ENCODE data around the gene DICER1.

The DICER1 gene

GRCh38 chr14:95052016-95052585 lies 105.2 kb downstream of the DICER1 start:
- DNase-seq: no peak

GRCh38 chr14:95049952-95050351 lies 107.4 kb downstream of the DICER1 start:
- no peak for DNase-seq

- DNase-seq: no peak
These were observed 108.5 kb downstream of the DICER1 start for GRCh38 chr14:95048771-95049312.

GRCh38 chr14:95047754-95048153 lies 109.6 kb downstream of the DICER1 start:
- no peak for DNase-seq

GRCh38 chr14:95046711-95047681 lies 110.3 kb downstream of the DICER1 start:
- no peak for DNase-seq

- no peak for DNase-seq
These were observed 111.4 kb downstream of the DICER1 start for GRCh38 chr14:95045836-95046430.

GRCh38 chr14:95045106-95045701 lies 112.1 kb downstream of the DICER1 start:
- DNase-seq: no peak

- no peak for DNase-seq
These were observed 112.7 kb downstream of the DICER1 start for GRCh38 chr14:95044463-95045105.

GRCh38 chr14:95043732-95044462 lies 113.4 kb downstream of the DICER1 start:
- DNase-seq: no peak

GRCh38 chr14:95043314-95043713 lies 114.0 kb downstream of the DICER1 start:
- no peak for DNase-seq

GRCh38 chr14:95041477-95042020 lies 115.8 kb downstream of the DICER1 start:
- DNase-seq: no peak

GRCh38 chr14:95040708-95041476 lies 116.4 kb downstream of the DICER1 start:
- no peak for DNase-seq

- DNase-seq: no peak
These were observed 117.4 kb downstream of the DICER1 start for GRCh38 chr14:95039993-95040348.

GRCh38 chr14:95039259-95039992 lies 117.9 kb downstream of the DICER1 start:
- DNase-seq: no peak

- no peak for DNase-seq
These were observed 118.6 kb downstream of the DICER1 start for GRCh38 chr14:95038521-95039250.

GRCh38 chr14:95037273-95037672 lies 120.1 kb downstream of the DICER1 start:
- no peak for DNase-seq
